Karpas-422 (cell line): ENCODE results near the gene HOMER1. TPM values are rescaled to one million over a fixed set of nuclear protein-coding genes. Genes with fewer than 3 reads are reported as not detected.

Source experiments
- DNase-seq: peaks from one replicate; pipeline ENCODE4 v3.0.0-alpha.2; 2015
- H2AFZ ChIP-seq: fragments of 200-600 bp; sonication (generic); 2 replicates; pipeline ENCODE4 v1.6.1; 2014; ENCODE audit warnings: antibody characterized with exemption, low read length, mixed read lengths
- H3K27ac ChIP-seq: fragments of 200-600 bp; sonication (generic); 2 replicates; pipeline ENCODE4 v1.5.1; 2014; ENCODE audit warnings: mild to moderate bottlenecking, low read length, moderate library complexity
- H3K27me3 ChIP-seq: fragments of 200-600 bp; sonication (generic); 2 replicates; pipeline ENCODE4 v1.6.1; 2014; ENCODE audit warnings: low read length, mixed read lengths
- H3K36me3 ChIP-seq: fragments of 200-600 bp; sonication (generic); 2 replicates; pipeline ENCODE4 v1.6.1; 2014; ENCODE audit warnings: low read length, mixed read lengths; ENCODE audit not compliant: insufficient read depth
- H3K4me1 ChIP-seq: fragments of 200-600 bp; sonication (generic); 2 replicates; pipeline ENCODE4 v1.6.1; 2014; ENCODE audit warnings: mild to moderate bottlenecking, low read length, mixed read lengths
- H3K4me2 ChIP-seq: fragments of 200-600 bp; sonication (generic); 2 replicates; pipeline ENCODE4 v1.6.1; 2014; ENCODE audit warnings: low read length, low read depth, mild to moderate bottlenecking; ENCODE audit not compliant: poor library complexity, severe bottlenecking
- H3K4me3 ChIP-seq: fragments of 200-600 bp; sonication (generic); 2 replicates; pipeline ENCODE4 v1.5.1; 2014; ENCODE audit warnings: mild to moderate bottlenecking, antibody characterized with exemption, low read length, mixed read lengths
- H3K79me2 ChIP-seq: fragments of 200-600 bp; sonication (generic); 2 replicates; pipeline ENCODE4 v1.6.1; 2014; ENCODE audit warnings: mild to moderate bottlenecking, low read length, mixed read lengths
- H3K9ac ChIP-seq: fragments of 200-600 bp; sonication (generic); 2 replicates; pipeline ENCODE4 v1.6.0; 2014; ENCODE audit warnings: low read length
- H3K9me2 ChIP-seq: fragments of 200-600 bp; sonication (generic), shearing (Covaris generic); replicated peaks from 2 replicates; pipeline ENCODE4 v1.6.0; 2014; ENCODE audit warnings: mild to moderate bottlenecking, low read length, moderate library complexity; ENCODE audit not compliant: insufficient read depth
- H3K9me3 ChIP-seq: fragments of 300-700, 200-600 bp; sonication (generic); 2 replicates; pipeline ENCODE4 v1.6.1; 2014; ENCODE audit warnings: low read length, mixed read lengths
- H4K20me1 ChIP-seq: fragments of 200-600 bp; sonication (generic); 2 replicates; pipeline ENCODE4 v1.6.1; 2014; ENCODE audit warnings: mild to moderate bottlenecking, antibody characterized with exemption, low read length, low read depth; ENCODE audit not compliant: insufficient read depth
- total RNA-seq: library from RNA; depleted of rRNA; stranded (reverse); fragments of >200 nt; shearing (Covaris generic); gene quantifications from 2 replicates; pipeline ENCODE4 v1.2.3, GENCODE V29; 2014; ENCODE audit warnings: low replicate concordance; rRNA removed

Gene HOMER1, protein sequence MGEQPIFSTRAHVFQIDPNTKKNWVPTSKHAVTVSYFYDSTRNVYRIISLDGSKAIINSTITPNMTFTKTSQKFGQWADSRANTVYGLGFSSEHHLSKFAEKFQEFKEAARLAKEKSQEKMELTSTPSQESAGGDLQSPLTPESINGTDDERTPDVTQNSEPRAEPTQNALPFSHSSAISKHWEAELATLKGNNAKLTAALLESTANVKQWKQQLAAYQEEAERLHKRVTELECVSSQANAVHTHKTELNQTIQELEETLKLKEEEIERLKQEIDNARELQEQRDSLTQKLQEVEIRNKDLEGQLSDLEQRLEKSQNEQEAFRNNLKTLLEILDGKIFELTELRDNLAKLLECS
- total RNA-seq = 0.43 and 1.1 TPM in 2 replicates

DNA sequence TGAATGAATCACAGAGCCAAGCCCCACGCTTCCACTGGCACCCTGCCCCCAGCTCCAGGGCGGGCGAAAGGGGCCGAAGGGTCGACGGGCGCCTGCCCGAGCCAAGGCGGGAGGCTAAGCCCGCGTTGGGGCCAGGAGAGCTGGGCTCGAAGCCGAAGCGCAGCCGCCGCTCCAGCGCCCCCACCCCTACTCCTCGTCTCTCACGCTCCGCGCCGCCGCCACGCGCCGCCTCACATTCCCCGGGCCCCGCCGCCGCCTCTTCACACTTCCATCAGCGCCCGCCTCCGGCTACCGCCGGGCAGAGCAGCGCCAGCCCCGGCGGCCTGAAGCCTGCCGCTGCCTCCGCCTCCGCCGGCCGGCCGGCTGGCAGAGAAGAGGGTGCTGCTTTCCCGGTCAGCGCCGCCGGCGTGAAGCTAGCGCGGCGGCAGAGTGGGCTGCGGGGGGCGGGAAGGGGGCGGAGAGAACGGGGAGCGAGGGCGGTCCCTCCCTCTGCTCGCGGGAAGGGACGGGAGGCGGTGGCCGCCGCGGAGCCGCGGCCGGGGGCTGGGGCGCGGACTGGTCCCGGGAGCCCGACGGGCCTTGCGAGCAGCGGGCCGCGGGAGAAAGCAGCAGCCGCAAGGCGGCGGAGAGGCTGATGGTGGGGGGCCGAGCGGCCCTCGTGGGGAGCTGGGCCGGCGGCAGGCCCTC lies at the start of gene HOMER1:
HOMER1 (minus strand) TSS at position 431 of the 687 bp plus-strand sequence. CDS start 1,360 bp downstream, outside the sequence.
- Histone ChIP-seq H3K36me3 (no peaks in the 10 kb centered on the region), H3K4me1 (peaks cover 19% of the 10 kb centered on the region), H3K9me2 (no peaks in the 10 kb centered on the region), H3K9me3 (no peaks in the 10 kb centered on the region), H3K9ac (peak within 1 kb of the TSS; percentile 76), H3K4me2 (peak within 1 kb of the TSS; percentile 94), H2AFZ (peak within 1 kb of the TSS; percentile 98), H3K27me3 (no peaks in the 10 kb centered on the region), H3K27ac (no peak within 1 kb of the TSS), H4K20me1 (no peaks in the 10 kb centered on the region), H3K4me3 (peak within 1 kb of the TSS; percentile 81), H3K79me2 (no peaks in the 10 kb centered on the region)
- peak; percentile 47 for DNase-seq

DNA sequence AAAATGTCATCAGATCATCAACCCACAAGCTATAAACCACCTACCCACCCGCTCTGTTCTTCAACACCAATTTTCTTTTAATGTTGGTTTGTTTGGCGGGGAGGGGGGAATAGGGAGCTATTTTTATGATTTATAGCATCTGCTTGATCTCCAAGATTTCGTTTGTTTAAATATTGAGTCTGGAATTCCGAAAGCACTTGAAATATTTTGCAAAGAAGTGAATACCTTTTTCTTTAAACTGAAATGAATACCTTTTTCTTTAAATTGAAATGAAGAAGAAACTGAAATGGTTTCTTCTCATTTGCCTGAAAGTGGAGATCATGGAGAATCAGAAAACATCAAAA lies 49.3 kb upstream of the HOMER1 start:
- Histone ChIP-seq H2AFZ (no peak overlapping the region), H3K27ac (no peak overlapping the region)

DNA sequence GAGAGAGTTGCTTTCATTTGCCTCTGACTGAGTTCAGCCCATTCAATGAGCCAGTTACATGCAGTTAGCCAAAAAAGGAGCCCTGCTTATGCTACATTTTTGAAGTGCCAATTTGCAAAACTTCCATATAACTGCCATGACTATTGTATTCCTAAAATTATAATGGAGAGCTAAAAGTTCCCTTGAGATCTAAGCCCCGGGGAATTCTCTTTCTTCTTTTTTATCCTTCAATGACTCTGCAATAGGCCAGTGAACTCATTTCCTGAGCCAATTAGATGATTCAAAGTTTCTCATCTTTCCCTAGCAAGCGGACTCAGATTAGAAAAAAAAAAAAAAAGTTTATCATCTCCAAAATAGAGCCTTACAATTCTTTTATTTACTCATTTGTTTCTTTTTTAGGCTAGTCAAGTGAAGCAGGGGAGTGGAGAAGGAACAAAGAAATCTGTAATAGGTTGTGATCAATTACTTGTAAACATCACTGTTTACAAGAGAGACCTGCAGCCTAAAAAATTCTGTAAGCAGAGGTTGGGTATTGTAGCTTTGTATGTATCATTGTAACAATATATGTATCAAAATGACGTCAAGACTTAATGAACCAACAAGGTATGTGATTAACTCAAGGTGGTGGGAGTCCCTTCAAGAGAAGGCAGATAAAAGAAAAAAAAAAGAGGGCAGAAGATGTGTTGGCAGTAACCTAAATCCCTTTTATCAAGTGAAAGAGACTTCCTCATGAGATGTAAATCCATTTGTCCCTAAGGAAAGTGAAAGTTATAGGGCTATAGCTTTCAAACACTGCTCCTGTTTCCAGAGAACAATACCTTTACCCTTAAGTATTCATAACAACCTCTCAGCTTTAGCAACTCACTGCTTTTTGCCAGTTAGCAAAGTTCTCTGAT lies 48.7 kb upstream of the HOMER1 start:
- H3K4me1 ChIP-seq = no peaks in the 10 kb centered on the region
- no peak for DNase-seq
- no peak overlapping the region for H3K27ac ChIP-seq
- no peaks in the 10 kb centered on the region for H3K36me3 ChIP-seq
- H3K79me2 ChIP-seq = no peaks in the 10 kb centered on the region
- H3K27me3 ChIP-seq = no peaks in the 10 kb centered on the region
- 0 out of 2 replicates have a peak, but pooled peaks cover 3% of the 10 kb centered on the region for H4K20me1 ChIP-seq
- H3K4me2 ChIP-seq = no peak overlapping the region
- no peak overlapping the region for H3K9ac ChIP-seq
- H3K4me3 ChIP-seq = no peak overlapping the region
- no peak overlapping the region for H2AFZ ChIP-seq
- no peaks in the 10 kb centered on the region for H3K9me3 ChIP-seq
- H3K9me2 ChIP-seq = no peaks in the 10 kb centered on the region

More for the DNA sequence above, 49.3 kb upstream of the HOMER1 start:
- Histone ChIP-seq H3K4me3 (no peak overlapping the region), H3K27me3 (no peaks in the 10 kb centered on the region), H3K79me2 (no peaks in the 10 kb centered on the region), H3K9me2 (no peaks in the 10 kb centered on the region), H3K9me3 (no peaks in the 10 kb centered on the region), H3K4me1 (no peaks in the 10 kb centered on the region), H4K20me1 (0 out of 2 replicates have a peak, but pooled peaks cover 3% of the 10 kb centered on the region), H3K9ac (no peak overlapping the region), H3K4me2 (no peak overlapping the region), H3K36me3 (no peaks in the 10 kb centered on the region)
- no peak for DNase-seq

DNA sequence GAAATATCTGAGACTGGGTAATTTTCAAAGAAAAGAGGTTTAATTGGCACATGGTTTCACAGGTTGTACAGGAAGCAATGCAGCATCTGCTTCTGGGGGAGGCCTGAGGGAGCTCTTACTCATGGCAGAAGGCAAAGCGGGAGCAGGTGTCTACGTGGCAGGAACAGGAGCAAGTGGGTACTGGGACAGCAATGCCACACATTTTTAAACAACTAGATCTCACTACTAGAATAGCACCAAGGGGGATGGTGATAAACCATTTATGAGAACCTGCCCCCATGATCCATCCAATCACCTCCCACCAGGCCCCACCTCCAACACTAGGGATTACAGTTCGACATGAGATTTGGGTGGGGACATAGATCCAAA lies 47.6 kb upstream of the HOMER1 start:
- Histone ChIP-seq H3K9me2 (no peaks in the 10 kb centered on the region), H4K20me1 (0 out of 2 replicates have a peak, but pooled peaks cover 3% of the 10 kb centered on the region), H3K27ac (no peak overlapping the region)

DNA sequence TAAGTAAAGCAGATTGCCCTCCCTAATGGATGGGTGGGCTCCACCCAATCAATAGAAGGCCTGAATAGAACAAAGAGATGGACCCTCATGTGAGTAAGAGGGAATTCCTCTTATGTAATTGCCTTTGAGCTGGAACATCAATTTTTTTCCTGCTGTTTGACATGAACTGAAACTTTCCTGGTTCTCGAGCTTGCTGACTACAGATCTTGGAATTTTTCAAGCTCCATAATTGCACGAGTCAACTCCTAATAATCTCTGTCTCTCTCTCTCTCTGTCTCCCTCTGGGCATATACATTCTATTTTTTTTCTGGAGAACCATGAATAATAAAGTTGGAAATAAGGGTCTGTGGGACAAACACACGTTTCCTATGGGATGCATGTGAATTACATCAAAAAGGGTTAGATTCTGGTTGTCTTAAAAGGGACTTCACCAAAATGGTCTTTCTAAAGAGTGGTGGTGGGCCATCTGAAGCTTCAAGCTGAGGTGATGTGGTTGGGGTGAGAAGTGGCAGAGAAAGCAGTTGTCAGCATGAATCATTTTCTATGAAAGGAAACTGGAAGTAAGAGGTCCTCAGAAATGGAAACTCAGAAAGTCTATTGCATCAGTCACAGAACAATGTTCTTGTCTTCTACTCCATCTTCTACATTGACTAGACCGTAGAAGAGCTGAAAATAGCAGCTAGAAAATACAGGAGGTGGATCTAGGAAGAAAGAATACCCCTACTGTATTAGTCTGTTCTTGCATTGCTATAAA lies 47.0 kb upstream of the HOMER1 start:
- no peak for DNase-seq
- Histone ChIP-seq H3K9me3 (no peaks in the 10 kb centered on the region), H2AFZ (no peak overlapping the region), H3K27me3 (no peaks in the 10 kb centered on the region), H3K4me2 (no peak overlapping the region), H3K9me2 (no peaks in the 10 kb centered on the region), H3K4me1 (no peaks in the 10 kb centered on the region), H3K36me3 (no peaks in the 10 kb centered on the region), H3K79me2 (no peaks in the 10 kb centered on the region), H3K9ac (no peak overlapping the region), H3K27ac (no peak overlapping the region), H3K4me3 (no peak overlapping the region), H4K20me1 (0 out of 2 replicates have a peak, but pooled peaks cover 3% of the 10 kb centered on the region)

More for the DNA sequence above, 47.6 kb upstream of the HOMER1 start:
- Histone ChIP-seq H3K4me3 (no peak overlapping the region), H3K9me3 (no peaks in the 10 kb centered on the region), H3K79me2 (no peaks in the 10 kb centered on the region), H3K36me3 (no peaks in the 10 kb centered on the region), H2AFZ (no peak overlapping the region), H3K4me1 (no peaks in the 10 kb centered on the region), H3K9ac (no peak overlapping the region), H3K27me3 (no peaks in the 10 kb centered on the region), H3K4me2 (no peak overlapping the region)
- no peak for DNase-seq

DNA sequence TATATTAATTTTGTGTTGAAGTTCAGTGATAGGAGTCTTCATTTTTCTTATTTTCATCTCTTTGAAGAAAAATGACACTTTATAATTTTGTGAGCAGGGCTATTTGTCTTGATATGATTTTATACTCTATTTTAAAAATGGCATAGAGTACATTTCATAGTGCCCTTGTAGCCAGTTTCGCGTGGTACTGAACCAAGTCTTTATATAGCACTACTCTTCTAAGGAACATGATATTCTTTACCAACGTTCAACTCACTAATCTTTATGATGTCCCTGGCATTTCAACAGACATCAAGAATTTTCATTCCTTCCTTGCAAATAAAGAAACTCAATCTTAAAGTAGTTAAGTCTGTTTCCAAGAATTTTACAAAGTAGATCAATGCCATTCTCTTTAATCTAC lies 41.5 kb upstream of the HOMER1 start:
- Histone ChIP-seq H3K4me2 (no peak overlapping the region), H4K20me1 (no peaks in the 10 kb centered on the region), H2AFZ (no peak overlapping the region), H3K4me1 (no peaks in the 10 kb centered on the region), H3K9ac (no peak overlapping the region), H3K4me3 (no peak overlapping the region), H3K27me3 (no peaks in the 10 kb centered on the region), H3K79me2 (no peaks in the 10 kb centered on the region), H3K36me3 (no peaks in the 10 kb centered on the region), H3K9me2 (no peaks in the 10 kb centered on the region), H3K27ac (no peak overlapping the region), H3K9me3 (no peaks in the 10 kb centered on the region)
- DNase-seq = no peak

DNA sequence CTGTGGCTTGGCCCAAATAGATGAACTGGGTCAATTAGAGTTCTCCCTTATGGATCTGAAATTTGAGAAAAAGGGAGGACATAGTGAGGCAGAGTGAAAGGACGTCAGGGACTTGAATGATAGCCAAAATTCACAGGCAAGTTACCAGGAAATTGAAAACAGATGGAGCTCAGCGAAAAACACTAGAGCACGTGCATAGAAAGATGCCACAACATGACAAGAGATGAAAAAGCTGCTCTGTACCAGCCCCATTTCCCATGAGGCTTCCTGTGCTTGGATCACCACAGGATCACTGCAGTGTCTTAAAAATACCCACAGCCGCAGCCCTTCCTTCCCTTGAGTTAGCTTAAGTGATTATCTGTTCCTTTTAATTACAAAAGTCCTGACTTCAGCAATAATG lies 39.0 kb upstream of the HOMER1 start:
- DNase-seq = no peak
- Histone ChIP-seq H3K9me2 (no peaks in the 10 kb centered on the region), H2AFZ (no peak overlapping the region), H3K4me3 (no peak overlapping the region), H4K20me1 (no peaks in the 10 kb centered on the region), H3K4me1 (no peaks in the 10 kb centered on the region), H3K9ac (no peak overlapping the region), H3K4me2 (no peak overlapping the region), H3K36me3 (no peaks in the 10 kb centered on the region), H3K27me3 (no peaks in the 10 kb centered on the region), H3K9me3 (no peaks in the 10 kb centered on the region), H3K27ac (no peak overlapping the region), H3K79me2 (no peaks in the 10 kb centered on the region)
